Mammary epithelial cell (primary cell): ENCODE measurements around the gene GJC2.

Experiments
- CTCF ChIP-seq, 2 donors: IDR thresholded peaks in 1 of 2; conservative IDR thresholded peaks in 1 of 2; 2 replicates each; pipeline ENCODE4 v1.5.1; 2011 to 2012; ENCODE audit warnings: inconsistent platforms in 2 of 2, low read length in 2 of 2, mild to moderate bottlenecking in 2 of 2, control low read depth in 1 of 2, low read depth in 1 of 2; ENCODE audit not compliant: insufficient read depth in 1 of 2; ENCODE audit errors: extremely low read depth in 1 of 2
- EZH2 ChIP-seq: IDR thresholded peaks from 2 replicates; pipeline ENCODE4 v1.6.1; 2012; ENCODE audit warnings: low read length, inconsistent platforms, borderline replicate concordance

- TF ChIP-seq EZH2, result no peak
- TF ChIP-seq CTCF (conservative IDR thresholded peaks at IDR 0.05 in 1 of 2, IDR thresholded peaks at IDR 0.05 in 1 of 2; ENCODE audit: extremely low read depth in 1 of 2, insufficient read depth in 1 of 2, low read depth in 1 of 2, low read length in 2 of 2), result no peak
Measured at GRCh38 chr1:228162286-228163006, 12.7 kb downstream of the GJC2 start.
